Embryonic facial prominence (tissue), 1 donor: ENCODE measurements around the gene DGLUCY.
"Not testable (repeated sequence)": the region's sequence is repeated elsewhere in the genome, so short reads cannot be mapped to it uniquely, and the experiment has no call there.

Source experiments
- DNase-seq: peaks from one replicate; pipeline ENCODE4 v3.0.0-alpha.2; 2016; ENCODE audit errors: extremely low spot score

Gene DGLUCY

DNA sequence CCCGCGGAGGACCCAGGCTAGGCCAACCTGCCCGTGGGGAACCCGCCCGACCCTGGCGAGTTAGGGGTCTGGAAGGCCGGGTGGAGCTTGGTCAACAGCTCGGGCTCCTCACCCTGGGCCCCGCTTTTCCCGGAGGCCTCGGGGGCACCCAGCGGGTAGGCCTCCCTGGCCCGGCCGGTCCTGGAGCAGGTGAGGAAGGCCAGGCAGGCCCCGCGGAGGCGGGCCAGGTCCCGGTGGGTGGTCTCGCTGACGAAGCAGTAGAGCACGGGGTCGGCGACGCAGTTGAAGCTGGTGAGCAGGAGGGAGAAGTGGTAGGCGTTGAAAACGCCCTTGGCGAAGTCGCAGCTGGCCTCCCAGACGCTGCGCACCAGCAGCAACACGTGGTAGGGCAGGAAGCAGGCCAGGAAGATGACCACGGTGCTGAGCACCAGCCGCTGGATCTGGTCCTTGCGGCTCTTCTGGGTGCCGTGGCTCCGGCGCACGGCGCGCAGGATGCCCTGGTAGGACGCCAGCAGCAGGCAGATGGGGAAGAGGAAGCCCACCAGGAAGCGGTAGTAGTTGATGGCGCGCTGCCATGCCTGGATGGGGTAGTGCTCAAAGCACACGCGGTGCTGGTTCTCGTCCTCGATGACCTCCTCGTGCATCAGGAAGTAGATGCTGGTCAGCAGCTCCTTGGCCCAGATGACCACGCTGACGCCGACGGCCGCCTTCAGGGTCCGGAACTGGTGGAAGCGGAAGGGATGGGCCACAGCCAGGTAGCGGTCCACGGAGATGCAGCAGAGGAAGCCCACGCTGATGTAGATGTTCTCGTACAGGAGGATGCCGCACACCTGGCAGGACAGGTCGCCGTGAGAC, 120.3 kb downstream of the DGLUCY start:
- no peak for DNase-seq

GRCh38 chr14:91234791-91235114, 120.9 kb downstream of the DGLUCY start:
- DNase-seq, result no peak

DNA sequence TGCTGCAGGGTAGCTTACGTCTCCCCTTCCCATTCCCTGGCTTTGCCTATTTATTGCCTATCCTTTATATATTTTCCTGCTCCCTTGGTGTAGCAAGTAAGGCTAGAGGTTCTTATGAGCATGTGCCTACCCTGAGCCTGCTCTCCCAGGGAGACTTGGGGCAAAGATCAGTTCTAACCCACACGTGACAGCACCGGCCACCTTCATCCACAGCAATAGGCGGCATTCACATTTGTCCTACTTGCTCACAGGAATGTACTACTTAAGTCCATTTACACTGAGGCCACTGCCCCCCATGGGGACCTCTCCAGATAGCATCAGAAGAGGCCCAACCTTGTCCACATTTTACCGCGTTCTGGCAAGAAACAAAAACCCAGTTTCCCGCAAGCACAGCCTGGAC, 122.0 kb downstream of the DGLUCY start:
- DNase-seq, result no peak

DNA sequence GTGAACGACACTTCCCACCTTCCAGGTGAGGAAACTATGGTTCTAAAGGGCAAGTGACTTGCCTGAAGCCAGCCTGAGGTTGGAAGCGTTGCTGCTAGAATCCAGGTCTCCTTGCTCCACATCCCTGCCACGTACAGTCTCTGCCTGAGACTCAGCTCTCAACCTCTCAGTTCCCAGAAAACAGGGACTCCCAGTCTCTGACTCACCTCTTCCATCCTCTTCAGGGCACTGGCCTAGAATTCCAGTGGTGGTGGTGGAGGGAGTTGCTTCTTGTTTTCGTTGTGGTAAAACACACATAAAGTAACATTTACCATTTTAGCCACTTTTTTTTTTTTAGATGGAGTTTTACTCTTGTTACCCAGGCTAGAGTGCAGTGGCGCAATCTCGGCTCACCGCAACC, 123.3 kb downstream of the DGLUCY start:
- DNase-seq, result no peak

DNA sequence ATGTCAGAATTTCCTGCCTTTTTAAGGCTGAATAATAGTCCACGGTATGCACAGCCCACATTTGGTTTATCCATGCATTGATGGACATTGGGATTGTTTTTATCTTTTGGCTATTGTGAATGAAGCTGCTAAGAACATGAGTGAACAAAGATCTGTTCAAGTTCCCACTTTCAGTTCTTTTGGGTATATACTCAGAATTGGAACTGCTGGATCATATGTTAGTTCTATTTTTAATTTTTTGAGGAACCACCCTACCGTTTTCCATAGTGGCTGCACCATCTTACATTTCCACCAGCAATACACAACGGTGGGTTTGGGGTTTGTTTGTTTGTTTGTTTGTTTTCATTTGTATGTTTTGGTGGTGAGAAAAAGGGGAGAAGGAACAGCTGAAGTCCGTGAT, 124.2 kb downstream of the DGLUCY start:
- no peak for DNase-seq

DNA sequence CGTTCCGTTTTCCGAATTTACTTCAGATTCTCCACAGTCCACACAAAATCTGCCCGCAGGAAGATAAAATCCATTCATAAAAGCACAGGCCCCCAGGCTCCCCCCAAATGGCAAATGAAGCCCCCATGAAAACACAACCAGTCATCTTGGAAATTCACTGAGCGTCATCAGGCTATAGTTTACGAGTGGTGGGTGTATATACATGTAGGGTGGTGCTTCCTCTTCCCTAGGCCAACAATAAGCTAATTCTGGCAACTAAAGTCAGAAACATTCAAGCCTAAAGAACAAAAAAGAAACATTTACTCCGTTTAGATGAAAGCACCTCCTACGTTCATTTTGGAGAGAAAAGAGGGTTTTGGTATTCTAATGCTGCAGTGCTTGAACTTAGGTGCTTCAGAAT, 124.8 kb downstream of the DGLUCY start:
- no peak for DNase-seq

DNA sequence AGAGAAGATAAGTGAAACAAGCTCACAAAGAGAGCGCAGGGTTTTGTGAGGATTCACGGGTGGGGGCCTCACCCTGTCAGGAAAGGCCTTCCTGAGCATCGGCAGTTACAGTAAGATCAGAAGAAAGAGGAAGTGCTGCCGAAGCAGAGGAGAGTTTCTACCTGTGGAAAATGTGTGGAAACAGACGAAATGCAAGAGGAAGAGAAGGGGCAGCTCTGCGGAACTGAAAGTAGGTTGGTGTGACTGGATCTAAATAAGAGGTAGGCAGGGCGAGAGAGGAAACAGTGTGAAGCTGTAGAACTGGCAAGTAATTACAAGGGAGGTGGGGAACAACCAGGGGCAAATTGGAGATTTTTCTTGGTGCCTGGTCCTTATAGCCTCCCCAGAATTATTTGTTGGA, 128.0 kb downstream of the DGLUCY start:
- DNase-seq, result no peak

DNA sequence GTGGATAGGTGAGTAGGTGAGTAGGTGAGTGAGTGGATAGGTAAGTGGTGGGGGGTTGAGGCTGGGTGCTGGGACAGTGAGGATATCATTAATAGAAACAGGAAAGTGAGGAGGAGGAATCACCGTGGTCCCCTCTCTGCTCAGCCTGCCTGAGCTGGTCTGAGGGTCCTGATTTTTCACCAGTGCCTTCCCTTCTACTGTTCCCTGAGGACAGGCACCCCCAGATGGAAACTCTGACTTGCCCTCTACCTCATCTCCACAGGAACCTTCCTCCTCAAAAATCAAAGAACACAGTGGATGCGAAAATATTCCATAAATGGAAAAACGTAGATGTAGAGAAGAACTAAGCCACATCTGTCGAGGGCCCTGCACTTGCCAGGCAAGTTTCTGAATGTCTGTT, 128.8 kb downstream of the DGLUCY start:
- DNase-seq, result no peak

DNA sequence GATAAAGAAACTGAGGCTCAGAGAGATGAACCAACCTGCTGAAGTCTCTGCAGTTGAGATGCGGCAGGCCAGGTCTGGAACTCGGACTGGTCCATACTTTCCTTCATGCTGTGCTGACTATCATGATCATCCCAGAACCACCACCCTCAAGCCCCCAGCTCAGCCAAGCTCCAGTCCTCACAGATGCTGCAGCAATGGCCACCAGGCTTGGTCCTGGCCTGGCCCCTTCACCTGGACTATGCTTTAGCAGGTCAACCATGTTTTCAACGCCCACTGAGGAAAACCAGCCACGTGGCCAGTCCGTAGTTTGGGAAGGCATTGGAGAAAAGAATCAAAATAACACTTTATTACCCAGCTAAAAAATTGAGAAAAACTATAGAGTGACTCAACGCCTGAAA, 129.2 kb downstream of the DGLUCY start:
- no peak for DNase-seq

- no peak for DNase-seq
These were observed 130.6 kb downstream of the DGLUCY start, which contains the start of gene GPR68 for GRCh38 chr14:91244501-91244901. TSS of gene GPR68 (minus strand) at chr14:91244704. CDS start at chr14:91235050, 9,654 bp downstream.

GRCh38 chr14:91245029-91245428, 131.2 kb downstream of the DGLUCY start:
- DNase-seq, result no peak

- not testable (repeated sequence) for DNase-seq
These were observed 131.7 kb downstream of the DGLUCY start for GRCh38 chr14:91245616-91246015.

- no peak for DNase-seq
These were observed 132.4 kb downstream of the DGLUCY start for GRCh38 chr14:91246051-91246852.

- DNase-seq, result no peak
These were observed 136.2 kb downstream of the DGLUCY start for GRCh38 chr14:91249841-91250616.

GRCh38 chr14:91250912-91251311, 137.0 kb downstream of the DGLUCY start:
- no peak for DNase-seq

DNA sequence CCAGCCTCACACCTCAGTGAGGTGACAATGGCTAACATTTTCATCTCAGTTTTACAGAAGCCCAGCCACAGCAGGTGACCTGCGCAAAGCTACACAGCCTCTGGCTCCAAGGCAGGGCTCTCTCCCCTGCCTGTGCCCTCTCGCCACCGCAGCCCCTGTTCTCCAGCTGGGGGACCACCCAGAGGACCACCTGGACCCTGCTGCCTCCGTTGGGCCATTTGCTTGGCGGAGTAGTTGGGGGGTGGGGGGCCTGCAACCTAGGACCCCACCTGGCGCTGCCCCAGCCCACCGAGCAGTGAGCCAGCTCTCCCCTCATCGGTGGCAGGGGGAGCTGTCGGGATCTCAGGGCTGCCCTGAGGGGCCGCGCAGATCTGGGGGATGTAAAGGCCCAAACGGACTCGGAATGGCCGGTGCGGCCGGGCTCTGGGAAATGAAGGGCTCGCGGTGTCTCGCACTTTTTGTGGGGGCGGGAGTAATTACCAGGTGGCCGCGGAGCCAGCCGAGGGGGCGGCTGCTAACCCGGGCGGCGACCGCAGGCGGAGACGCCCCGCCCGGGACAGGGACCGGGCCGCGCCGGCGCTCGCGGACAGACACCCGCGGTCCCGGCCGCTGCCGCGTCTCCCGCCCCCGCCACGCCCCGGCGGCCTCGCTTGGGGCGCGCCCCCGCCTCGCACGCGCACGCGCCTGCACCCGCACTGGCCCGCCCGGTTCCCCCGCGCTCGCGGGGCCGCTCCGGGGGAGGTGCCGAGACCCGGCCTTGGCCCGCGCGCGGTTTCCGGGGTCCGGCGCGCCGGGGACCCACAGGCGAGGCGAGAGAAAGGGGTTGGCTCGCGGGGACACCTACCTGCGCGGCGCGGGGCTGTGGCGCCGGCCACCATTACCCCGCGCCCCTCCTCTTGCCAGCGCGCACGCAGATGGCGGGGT, 139.3 kb downstream of the DGLUCY start:
- no peak for DNase-seq

GRCh38 chr14:91253795-91254323, 140.0 kb downstream of the DGLUCY start:
- no peak for DNase-seq

GRCh38 chr14:91254461-91254860, 140.6 kb downstream of the DGLUCY start:
- DNase-seq, result no peak

DNA sequence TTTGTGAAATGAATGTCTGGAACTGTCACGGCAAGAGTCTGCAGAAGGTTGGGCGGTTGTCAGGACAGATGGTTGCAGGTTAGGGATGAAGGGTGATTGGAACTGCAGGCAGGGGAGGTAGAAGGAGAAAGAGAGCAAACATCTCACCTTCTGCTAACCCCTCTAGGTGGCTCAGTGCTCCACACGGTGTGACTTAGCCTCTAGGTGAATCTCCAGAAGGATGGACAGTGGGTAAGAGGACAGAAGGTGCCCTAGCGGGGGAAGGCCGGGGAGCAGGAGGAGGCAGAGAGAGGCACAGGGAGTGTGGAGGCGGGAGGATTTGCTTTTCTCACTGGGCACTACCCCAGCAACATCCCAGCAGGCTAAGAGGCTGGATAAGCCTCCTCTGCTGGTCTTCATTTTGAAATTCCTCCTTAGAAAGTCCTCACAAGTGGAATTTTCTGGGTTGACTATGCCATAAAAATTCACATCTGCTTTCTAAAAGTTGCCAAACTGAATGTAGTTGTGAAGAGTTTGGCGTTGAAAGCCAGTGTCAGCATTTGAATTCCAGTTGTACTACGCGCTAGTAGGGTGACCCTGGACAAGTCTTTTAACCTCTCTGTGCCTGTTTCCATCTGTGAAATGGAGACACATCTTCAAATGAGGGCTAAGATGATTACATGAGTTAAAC, 141.3 kb downstream of the DGLUCY start:
- DNase-seq, result no peak

- DNase-seq, result no peak
These were observed 142.8 kb downstream of the DGLUCY start for GRCh38 chr14:91256661-91257060.
